ENCODE results near the gene ABCB10.

ABCB10 gene

DNA sequence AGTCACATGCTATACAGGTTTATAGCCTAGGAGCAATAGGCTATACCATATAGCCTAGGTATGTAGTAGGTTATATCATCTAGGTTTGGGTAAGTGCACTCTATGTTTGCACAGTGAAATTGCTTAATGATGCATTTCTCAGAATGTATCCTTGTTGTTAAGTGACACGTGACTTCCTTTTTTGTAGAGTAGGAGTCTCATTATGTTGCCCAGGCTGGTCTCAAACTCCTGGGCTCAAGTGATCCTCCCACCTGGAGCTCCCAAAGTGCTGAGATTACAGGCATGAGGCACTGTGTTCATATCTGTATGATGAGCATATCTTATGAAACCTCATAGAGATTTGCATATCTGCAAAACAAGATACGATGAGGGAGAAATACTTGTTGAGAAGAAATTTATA lies 13.8 kb upstream of the ABCB10 start:
- H3F3A ChIP-seq (ENCODE audit: insufficient read depth), result no peaks in the 10 kb centered on the region
- TF ChIP-seq, protein P1, sequence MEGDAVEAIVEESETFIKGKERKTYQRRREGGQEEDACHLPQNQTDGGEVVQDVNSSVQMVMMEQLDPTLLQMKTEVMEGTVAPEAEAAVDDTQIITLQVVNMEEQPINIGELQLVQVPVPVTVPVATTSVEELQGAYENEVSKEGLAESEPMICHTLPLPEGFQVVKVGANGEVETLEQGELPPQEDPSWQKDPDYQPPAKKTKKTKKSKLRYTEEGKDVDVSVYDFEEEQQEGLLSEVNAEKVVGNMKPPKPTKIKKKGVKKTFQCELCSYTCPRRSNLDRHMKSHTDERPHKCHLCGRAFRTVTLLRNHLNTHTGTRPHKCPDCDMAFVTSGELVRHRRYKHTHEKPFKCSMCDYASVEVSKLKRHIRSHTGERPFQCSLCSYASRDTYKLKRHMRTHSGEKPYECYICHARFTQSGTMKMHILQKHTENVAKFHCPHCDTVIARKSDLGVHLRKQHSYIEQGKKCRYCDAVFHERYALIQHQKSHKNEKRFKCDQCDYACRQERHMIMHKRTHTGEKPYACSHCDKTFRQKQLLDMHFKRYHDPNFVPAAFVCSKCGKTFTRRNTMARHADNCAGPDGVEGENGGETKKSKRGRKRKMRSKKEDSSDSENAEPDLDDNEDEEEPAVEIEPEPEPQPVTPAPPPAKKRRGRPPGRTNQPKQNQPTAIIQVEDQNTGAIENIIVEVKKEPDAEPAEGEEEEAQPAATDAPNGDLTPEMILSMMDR (IDR thresholded peaks at IDR 0.05; ENCODE audit: insufficient read depth, low read length, poor library complexity, severe bottlenecking), result no peak
- no peak for TF ChIP-seq EZH2phosphoT487 (conservative IDR thresholded peaks at IDR 0.05; ENCODE audit: low read length)
- H3K79me2 ChIP-seq (ENCODE audit: insufficient read depth, low read length), result no peaks in the 10 kb centered on the region
- no peaks in the 10 kb centered on the region for H4K20me1 ChIP-seq (ENCODE audit: low read depth, low read length)
- no peak overlapping the region for H3K27ac ChIP-seq (ENCODE audit: low read depth, low read length)
- H3K4me3 ChIP-seq (ENCODE audit: insufficient read depth, low read length, poor library complexity, severe bottlenecking), result no peak overlapping the region
- no peaks in the 10 kb centered on the region for H3K27me3 ChIP-seq (ENCODE audit: low read length)
- H3K9ac ChIP-seq (ENCODE audit: low read length), result no peak overlapping the region
- no peaks in the 10 kb centered on the region for H3K9me2 ChIP-seq (replicated peaks; ENCODE audit: insufficient read depth, low read length)
- H3K9me3 ChIP-seq (ENCODE audit: insufficient read depth, low read length), result no peaks in the 10 kb centered on the region
- H3K4me2 ChIP-seq (ENCODE audit: low read depth, low read length, poor library complexity, severe bottlenecking), result no peak overlapping the region
- H2AFZ ChIP-seq (ENCODE audit: low read depth, low read length, severe bottlenecking), result no peak overlapping the region
- no peaks in the 10 kb centered on the region for H3K36me3 ChIP-seq (ENCODE audit: low read length)

DNA sequence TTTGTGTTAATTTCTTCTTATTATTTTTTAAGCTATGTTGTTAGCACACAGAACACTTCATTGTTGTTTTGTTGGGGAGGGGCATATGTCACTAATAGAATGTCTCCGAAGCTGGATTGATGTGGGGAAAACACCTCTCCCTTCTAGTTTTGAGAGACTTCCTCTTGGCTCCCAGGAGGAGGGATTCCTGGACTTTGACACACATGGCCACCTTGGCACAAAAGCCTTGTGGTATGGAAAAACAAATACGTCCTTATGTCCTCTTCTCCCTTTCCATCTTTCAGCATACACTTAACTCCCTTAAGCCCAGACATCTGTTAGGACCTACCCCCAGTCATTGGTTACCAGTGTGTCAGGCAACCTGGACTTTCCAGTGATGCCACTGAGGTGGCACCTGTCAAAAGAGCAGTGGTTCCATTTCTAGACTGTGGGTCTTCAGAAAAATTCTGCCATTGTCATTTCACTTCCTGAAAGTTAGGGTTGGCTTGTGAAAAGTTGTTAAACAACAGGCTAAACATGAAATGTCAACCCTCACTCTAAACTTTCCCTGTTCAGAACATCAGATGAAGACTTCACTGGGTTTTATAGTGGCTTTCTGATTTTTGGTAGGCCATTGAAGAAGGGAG lies 12.5 kb upstream of the ABCB10 start:
- Histone ChIP-seq H3K4me2 (ENCODE audit: low read depth, low read length, poor library complexity, severe bottlenecking) (no peak overlapping the region), H3K4me3 (ENCODE audit: insufficient read depth, low read length, poor library complexity, severe bottlenecking) (no peak overlapping the region), H3F3A (ENCODE audit: insufficient read depth) (no peaks in the 10 kb centered on the region), H3K27ac (ENCODE audit: low read depth, low read length) (no peak overlapping the region), H3K36me3 (ENCODE audit: low read length) (no peaks in the 10 kb centered on the region), H3K27me3 (ENCODE audit: low read length) (no peaks in the 10 kb centered on the region), H3K9me2 (replicated peaks; ENCODE audit: insufficient read depth, low read length) (no peaks in the 10 kb centered on the region), H2AFZ (ENCODE audit: low read depth, low read length, severe bottlenecking) (no peak overlapping the region), H3K79me2 (ENCODE audit: insufficient read depth, low read length) (no peaks in the 10 kb centered on the region), H3K9ac (ENCODE audit: low read length) (no peak overlapping the region), H4K20me1 (ENCODE audit: low read depth, low read length) (no peaks in the 10 kb centered on the region), H3K9me3 (ENCODE audit: insufficient read depth, low read length) (no peaks in the 10 kb centered on the region)
- TF ChIP-seq EZH2phosphoT487 (conservative IDR thresholded peaks at IDR 0.05; ENCODE audit: low read length), result no peak
- TF ChIP-seq, protein P1 (IDR thresholded peaks at IDR 0.05; ENCODE audit: insufficient read depth, low read length, poor library complexity, severe bottlenecking), result no peak

DNA sequence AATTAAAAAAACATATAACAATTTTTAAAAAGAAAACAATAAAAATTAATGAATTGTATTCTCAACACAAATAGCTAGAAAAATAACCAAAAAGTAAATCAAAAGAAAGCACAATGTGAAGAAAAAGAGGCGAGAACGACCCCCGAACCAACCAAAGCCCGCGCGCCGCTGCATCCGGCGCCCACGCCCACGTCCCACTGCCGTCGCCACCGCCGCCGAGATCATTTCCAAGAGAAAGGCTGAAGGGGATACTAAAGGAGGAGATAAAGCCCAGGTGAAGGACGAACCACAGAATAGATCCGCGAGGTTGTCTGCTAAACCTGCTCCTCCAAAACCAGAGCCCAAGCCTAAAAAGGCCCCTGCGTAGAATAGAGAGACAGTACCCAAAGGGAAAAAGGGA lies 11.8 kb upstream of the ABCB10 start:
- H3K9ac ChIP-seq (ENCODE audit: low read length), result no peak overlapping the region
- no peaks in the 10 kb centered on the region for H3K79me2 ChIP-seq (ENCODE audit: insufficient read depth, low read length)
- H3K27ac ChIP-seq (ENCODE audit: low read depth, low read length), result no peak overlapping the region
- H4K20me1 ChIP-seq (ENCODE audit: low read depth, low read length), result no peaks in the 10 kb centered on the region
- H3K9me3 ChIP-seq (ENCODE audit: insufficient read depth, low read length), result no peaks in the 10 kb centered on the region
- no peak overlapping the region for H3K4me2 ChIP-seq (ENCODE audit: low read depth, low read length, poor library complexity, severe bottlenecking)
- TF ChIP-seq EZH2phosphoT487 (conservative IDR thresholded peaks at IDR 0.05; ENCODE audit: low read length), result no peak
- TF ChIP-seq, protein P1 (IDR thresholded peaks at IDR 0.05; ENCODE audit: insufficient read depth, low read length, poor library complexity, severe bottlenecking), result no peak
- no peaks in the 10 kb centered on the region for H3K9me2 ChIP-seq (replicated peaks; ENCODE audit: insufficient read depth, low read length)
- no peaks in the 10 kb centered on the region for H3F3A ChIP-seq (ENCODE audit: insufficient read depth)
- H3K27me3 ChIP-seq (ENCODE audit: low read length), result no peaks in the 10 kb centered on the region
- H3K36me3 ChIP-seq (ENCODE audit: low read length), result no peaks in the 10 kb centered on the region
- H3K4me3 ChIP-seq (ENCODE audit: insufficient read depth, low read length, poor library complexity, severe bottlenecking), result no peak overlapping the region
- no peak overlapping the region for H2AFZ ChIP-seq (ENCODE audit: low read depth, low read length, severe bottlenecking)

Data from SU-DHL-6 (cell line).